HepG2 (cell line): ENCODE data around the gene CST4. TPM values are rescaled to one million over a fixed set of nuclear protein-coding genes. Genes with fewer than 3 reads are reported as not detected.
A peak's percentile ranks its signal among the peaks of the same experiment; 100 is the strongest.

Source experiments
- ATRX ChIP-seq: sonication (generic); formaldehyde crosslinking; IDR thresholded peaks from 2 replicates; pipeline ENCODE4 v1.4.0; 2020; ENCODE audit warnings: missing genetic modification reagents, borderline replicate concordance
- BRD4 ChIP-seq: sonication (generic); formaldehyde crosslinking; IDR thresholded peaks from 2 replicates; pipeline ENCODE4 v1.4.0; 2020; ENCODE audit warnings: missing genetic modification reagents
- FOSL1 ChIP-seq: sonication (generic); formaldehyde crosslinking; IDR thresholded peaks from 2 replicates; pipeline ENCODE4 v1.9.0; 2021; ENCODE audit warnings: missing genetic modification reagents, borderline replicate concordance
- GABPB1 ChIP-seq: IDR thresholded peaks from 2 replicates; pipeline ENCODE4 v1.6.1; 2016; ENCODE audit warnings: mild to moderate bottlenecking, missing genetic modification reagents, moderate library complexity, missing compliant biosample characterization
- HES4 ChIP-seq: sonication (generic); formaldehyde crosslinking; IDR thresholded peaks from 2 replicates; pipeline ENCODE4 v1.9.0; 2021; ENCODE audit warnings: mild to moderate bottlenecking, missing genetic modification reagents, borderline replicate concordance
- HOXA3 ChIP-seq: sonication (generic); formaldehyde crosslinking; IDR thresholded peaks from 2 replicates; pipeline ENCODE4 v1.5.0; 2020; ENCODE audit warnings: missing genetic modification reagents
- HOXA7 ChIP-seq: sonication (generic); formaldehyde crosslinking; IDR thresholded peaks from 2 replicates; pipeline ENCODE4 v1.8.1; 2022; ENCODE audit warnings: mild to moderate bottlenecking, missing genetic modification reagents, moderate library complexity
- JUNB ChIP-seq: sonication (generic); formaldehyde crosslinking; IDR thresholded peaks from 2 replicates; pipeline ENCODE4 v1.8.0; 2022; ENCODE audit warnings: missing genetic modification reagents, mild to moderate bottlenecking, borderline replicate concordance
- JUND ChIP-seq: sonication (generic); formaldehyde crosslinking; IDR thresholded peaks from 2 replicates; pipeline ENCODE4 v1.8.0; 2022; ENCODE audit warnings: mild to moderate bottlenecking, missing genetic modification reagents
- MAFF ChIP-seq: IDR thresholded peaks from 2 replicates; pipeline ENCODE4 v1.6.1; 2011; ENCODE audit warnings: low read depth, low read length, improper control_type of control experiment
- MAZ ChIP-seq, 2 experiments: sonication (generic) in 1 of 2; formaldehyde crosslinking in 1 of 2; IDR thresholded peaks; 2 replicates each; pipeline versions ENCODE4 v1.5.0 to v1.6.1; 2012 to 2020; ENCODE audit warnings: low read depth in 2 of 2, mild to moderate bottlenecking in 2 of 2, borderline replicate concordance in 1 of 2, improper control_type of control experiment in 1 of 2, low read length in 1 of 2, missing genetic modification reagents in 1 of 2, moderate library complexity in 1 of 2
- MED13 ChIP-seq: sonication (generic); formaldehyde crosslinking; IDR thresholded peaks from 2 replicates; pipeline ENCODE4 v1.5.0; 2020; ENCODE audit warnings: missing genetic modification reagents
- NFRKB ChIP-seq: fragments of 450-650 bp; IDR thresholded peaks from 2 replicates; pipeline ENCODE4 v1.6.1; 2017
- RARG ChIP-seq: sonication (generic); formaldehyde crosslinking; IDR thresholded peaks from 2 replicates; pipeline ENCODE4 v1.4.0; 2020; ENCODE audit warnings: low read depth, mild to moderate bottlenecking, missing genetic modification reagents
- SMAD9 ChIP-seq: sonication (generic); formaldehyde crosslinking; IDR thresholded peaks from 2 replicates; pipeline ENCODE4 v1.5.1; 2020; ENCODE audit warnings: mild to moderate bottlenecking, missing genetic modification reagents
- SUZ12 ChIP-seq: fragments of 150-350 bp; IDR thresholded peaks from 2 replicates; pipeline ENCODE4 v1.6.1; 2014; ENCODE audit warnings: low read depth, low read length
- XBP1 ChIP-seq: sonication (generic); formaldehyde crosslinking; IDR thresholded peaks from 2 replicates; pipeline ENCODE4 v1.5.0; 2020; ENCODE audit warnings: missing genetic modification reagents
- ZFP36L2 ChIP-seq: sonication (generic); formaldehyde crosslinking; IDR thresholded peaks from 2 replicates; pipeline ENCODE4 v1.4.0; 2020; ENCODE audit warnings: missing genetic modification reagents
- ZMYM3 ChIP-seq: sonication (generic); formaldehyde crosslinking; IDR thresholded peaks from 2 replicates; pipeline ENCODE4 v1.5.1; 2020; ENCODE audit warnings: mild to moderate bottlenecking, missing genetic modification reagents
- ZNF256 ChIP-seq: sonication (generic); formaldehyde crosslinking; conservative IDR thresholded peaks from 2 replicates; pipeline ENCODE4 v1.4.0; 2020; ENCODE audit warnings: missing genetic modification reagents
- ZNF451 ChIP-seq: sonication (generic); formaldehyde crosslinking; IDR thresholded peaks from 2 replicates; pipeline ENCODE4 v1.5.0; 2020; ENCODE audit warnings: mild to moderate bottlenecking, missing genetic modification reagents
- ZNF678 ChIP-seq: sonication (generic); formaldehyde crosslinking; IDR thresholded peaks from 2 replicates; pipeline ENCODE4 v1.4.0; 2020; ENCODE audit warnings: mild to moderate bottlenecking, missing genetic modification reagents
- ZNF773 ChIP-seq: sonication (generic); formaldehyde crosslinking; IDR thresholded peaks from 2 replicates; pipeline ENCODE4 v1.4.0; 2020; ENCODE audit warnings: missing genetic modification reagents, borderline replicate concordance
- ZSCAN30 ChIP-seq: sonication (generic); formaldehyde crosslinking; IDR thresholded peaks from 2 replicates; pipeline ENCODE4 v1.5.0; 2020; ENCODE audit warnings: mild to moderate bottlenecking, missing genetic modification reagents
- polyA plus RNA-seq, 8 experiments: library from polyadenylated mRNA; depleted of rRNA in 3 of 8; stranded (reverse) in 7 of 8; unstranded in 1 of 8; fragments of >200 nt; fragmentation: Illumina TruSeq in 4 of 8; extraction: Trizol in 4 of 8; gene quantifications; 2 replicates each; pipeline versions ENCODE4 v1.2.1 to v1.2.3, GENCODE V29; 2011 to 2016; ENCODE audit warnings: low read depth in 4 of 8, missing spikeins in 1 of 8, mixed read lengths in 1 of 8; ENCODE audit not compliant: insufficient read depth in 1 of 8
- total RNA-seq, 5 experiments: library from RNA; depleted of rRNA; stranded (reverse); fragments of >200 nt; fragmentation: Illumina TruSeq; extraction: Trizol; gene quantifications; 2 replicates each; pipeline ENCODE4 v1.2.3, GENCODE V29; 2016; ENCODE audit warnings: low read depth in 1 of 5
- TF ChIP-seq, protein P1 (sequence below): sonication (generic); IDR thresholded peaks from 2 replicates; pipeline ENCODE4 v1.6.1; 2016; ENCODE audit warnings: low read depth, borderline replicate concordance
- TF ChIP-seq, protein P2 (sequence below): IDR thresholded peaks from 2 replicates; pipeline ENCODE4 v1.4.0; 2020; ENCODE audit warnings: mild to moderate bottlenecking, missing genetic modification reagents
- TF ChIP-seq, protein P3 (sequence below): IDR thresholded peaks from 2 replicates; pipeline ENCODE4 v1.6.1; 2016

The CST4 gene
- total and polyA plus RNA-seq, 2 of the 13 experiments (the other 11 are each of a cell fraction or from before 2014, with no cell fraction given), result not detected

DNA sequence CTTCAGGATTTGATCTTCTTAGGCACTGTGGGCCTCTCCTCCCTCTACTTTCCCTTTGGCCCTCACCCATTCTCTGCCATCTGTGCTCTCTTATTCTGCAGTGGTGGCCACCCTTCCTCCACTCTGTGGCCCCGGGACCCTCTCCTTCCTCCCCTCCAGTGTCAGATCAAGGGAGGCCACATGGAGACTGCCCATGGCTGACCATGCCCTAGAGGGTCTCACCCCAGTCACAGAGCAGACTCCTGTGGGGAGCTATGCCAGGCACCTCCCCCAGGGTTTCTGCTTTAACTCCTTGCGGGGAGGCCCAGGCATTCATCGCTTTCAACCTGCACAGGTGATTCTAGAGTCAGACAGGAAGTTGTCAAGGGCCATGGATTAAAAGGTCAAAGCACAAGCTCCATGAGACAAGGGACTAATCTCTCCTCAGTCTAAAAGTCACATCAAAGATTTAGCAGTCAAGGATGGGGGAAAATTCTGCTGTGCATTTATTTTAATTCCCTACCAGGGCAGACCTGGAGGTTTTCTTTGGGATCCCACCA, 35.4 kb downstream of the CST4 start (continued):
- TF ChIP-seq ZNF256 (no peak), ZMYM3 (CRISPR knock-in tag) (peak; percentile 54; the same call in 1 of the 2 replicates), HES4 (no peak), MAFF (no peak), JUNB (CRISPR knock-in tag) (no peak), RARG (CRISPR knock-in tag) (no peak), SUZ12 (no peak), ZFP36L2 (CRISPR knock-in tag) (no peak), NFRKB (no peak), ATRX (CRISPR knock-in tag) (no peak), MAZ (IDR thresholded peaks at IDR 0.05; ENCODE audit: borderline replicate concordance, low read depth, low read length) (no peak), MAZ (CRISPR knock-in tag; IDR thresholded peaks at IDR 0.05; ENCODE audit: low read depth) (no peak), ZNF451 (no peak), HOXA3 (CRISPR knock-in tag) (0 out of 2 replicates have a peak, but pooled peaks have one; percentile 22), HOXA7 (CRISPR knock-in tag) (no peak), JUND (CRISPR knock-in tag) (0 out of 2 replicates have a peak, but pooled peaks have one; percentile 20), GABPB1 (peak; percentile 20; the same call in 1 of the 2 replicates), ZSCAN30 (CRISPR knock-in tag) (no peak), ZNF678 (peak; percentile 65; the same call in 1 of the 2 replicates), ZNF773 (CRISPR knock-in tag) (no peak), XBP1 (CRISPR knock-in tag) (no peak), SMAD9 (CRISPR knock-in tag) (peak; percentile 51; the same call in 1 of the 2 replicates), BRD4 (CRISPR knock-in tag) (no peak), MED13 (CRISPR knock-in tag) (no peak), FOSL1 (CRISPR knock-in tag) (no peak)
- TF ChIP-seq, protein P1, sequence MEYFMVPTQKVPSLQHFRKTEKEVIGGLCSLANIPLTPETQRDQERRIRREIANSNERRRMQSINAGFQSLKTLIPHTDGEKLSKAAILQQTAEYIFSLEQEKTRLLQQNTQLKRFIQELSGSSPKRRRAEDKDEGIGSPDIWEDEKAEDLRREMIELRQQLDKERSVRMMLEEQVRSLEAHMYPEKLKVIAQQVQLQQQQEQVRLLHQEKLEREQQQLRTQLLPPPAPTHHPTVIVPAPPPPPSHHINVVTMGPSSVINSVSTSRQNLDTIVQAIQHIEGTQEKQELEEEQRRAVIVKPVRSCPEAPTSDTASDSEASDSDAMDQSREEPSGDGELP, result peak; percentile 22; the same call in 1 of the 2 replicates
- TF ChIP-seq, protein P2, sequence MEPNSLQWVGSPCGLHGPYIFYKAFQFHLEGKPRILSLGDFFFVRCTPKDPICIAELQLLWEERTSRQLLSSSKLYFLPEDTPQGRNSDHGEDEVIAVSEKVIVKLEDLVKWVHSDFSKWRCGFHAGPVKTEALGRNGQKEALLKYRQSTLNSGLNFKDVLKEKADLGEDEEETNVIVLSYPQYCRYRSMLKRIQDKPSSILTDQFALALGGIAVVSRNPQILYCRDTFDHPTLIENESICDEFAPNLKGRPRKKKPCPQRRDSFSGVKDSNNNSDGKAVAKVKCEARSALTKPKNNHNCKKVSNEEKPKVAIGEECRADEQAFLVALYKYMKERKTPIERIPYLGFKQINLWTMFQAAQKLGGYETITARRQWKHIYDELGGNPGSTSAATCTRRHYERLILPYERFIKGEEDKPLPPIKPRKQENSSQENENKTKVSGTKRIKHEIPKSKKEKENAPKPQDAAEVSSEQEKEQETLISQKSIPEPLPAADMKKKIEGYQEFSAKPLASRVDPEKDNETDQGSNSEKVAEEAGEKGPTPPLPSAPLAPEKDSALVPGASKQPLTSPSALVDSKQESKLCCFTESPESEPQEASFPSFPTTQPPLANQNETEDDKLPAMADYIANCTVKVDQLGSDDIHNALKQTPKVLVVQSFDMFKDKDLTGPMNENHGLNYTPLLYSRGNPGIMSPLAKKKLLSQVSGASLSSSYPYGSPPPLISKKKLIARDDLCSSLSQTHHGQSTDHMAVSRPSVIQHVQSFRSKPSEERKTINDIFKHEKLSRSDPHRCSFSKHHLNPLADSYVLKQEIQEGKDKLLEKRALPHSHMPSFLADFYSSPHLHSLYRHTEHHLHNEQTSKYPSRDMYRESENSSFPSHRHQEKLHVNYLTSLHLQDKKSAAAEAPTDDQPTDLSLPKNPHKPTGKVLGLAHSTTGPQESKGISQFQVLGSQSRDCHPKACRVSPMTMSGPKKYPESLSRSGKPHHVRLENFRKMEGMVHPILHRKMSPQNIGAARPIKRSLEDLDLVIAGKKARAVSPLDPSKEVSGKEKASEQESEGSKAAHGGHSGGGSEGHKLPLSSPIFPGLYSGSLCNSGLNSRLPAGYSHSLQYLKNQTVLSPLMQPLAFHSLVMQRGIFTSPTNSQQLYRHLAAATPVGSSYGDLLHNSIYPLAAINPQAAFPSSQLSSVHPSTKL (CRISPR knock-in tag), result 0 out of 2 replicates have a peak, but pooled peaks have one; percentile 9
- TF ChIP-seq, protein P3, sequence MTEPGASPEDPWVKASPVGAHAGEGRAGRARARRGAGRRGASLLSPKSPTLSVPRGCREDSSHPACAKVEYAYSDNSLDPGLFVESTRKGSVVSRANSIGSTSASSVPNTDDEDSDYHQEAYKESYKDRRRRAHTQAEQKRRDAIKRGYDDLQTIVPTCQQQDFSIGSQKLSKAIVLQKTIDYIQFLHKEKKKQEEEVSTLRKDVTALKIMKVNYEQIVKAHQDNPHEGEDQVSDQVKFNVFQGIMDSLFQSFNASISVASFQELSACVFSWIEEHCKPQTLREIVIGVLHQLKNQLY (CRISPR knock-in tag), result no peak
